ENCODE measurements around the gene INSYN2B.

DNA sequence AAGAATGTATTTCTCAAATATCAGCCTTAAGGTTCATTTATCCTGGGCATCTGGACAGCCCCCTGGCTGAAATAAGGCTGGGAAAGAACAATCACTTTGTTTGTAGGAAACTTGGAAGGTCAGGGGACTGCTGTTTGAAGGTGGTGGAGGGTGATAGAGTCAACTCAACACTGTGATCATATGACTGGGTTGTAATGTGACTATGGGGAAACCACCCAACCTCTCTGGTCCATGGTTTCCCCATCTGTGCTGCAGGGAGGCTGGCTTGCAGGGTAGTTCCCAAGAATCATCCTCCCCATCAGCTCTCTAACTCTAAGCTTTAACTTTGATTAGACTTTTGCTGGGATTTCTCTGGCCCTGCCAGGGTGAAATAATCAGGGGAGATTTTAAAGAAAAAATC, 10.0 kb downstream of the INSYN2B start:
- TF ChIP-seq ZNF274 (IDR thresholded peaks at IDR 0.05; ENCODE audit: low read depth, low read length) (no peak), YY1 (IDR thresholded peaks at IDR 0.05; ENCODE audit: insufficient read depth, insufficient read length) (no peak), SUZ12 (IDR thresholded peaks at IDR 0.05; ENCODE audit: extremely low read depth, insufficient read depth, insufficient read length) (no peak)

All from NT2/D1 (cell line).